Osteoblast (primary cell): ENCODE results near the gene ANXA3. TPM values are rescaled to one million over a fixed set of nuclear protein-coding genes. Genes with fewer than 3 reads are reported as not detected.

Source experiments
- DNase-seq: peaks from one replicate; pipeline ENCODE4 v3.0.0; 2011; ENCODE audit warnings: low spot score, mixed read lengths; ENCODE audit not compliant: insufficient read length; ENCODE audit errors: missing footprints
- H2AFZ ChIP-seq: 2 replicates; pipeline ENCODE4 v1.6.0; 2011; ENCODE audit warnings: mild to moderate bottlenecking, low read length
- H3K27ac ChIP-seq: 2 replicates; pipeline ENCODE4 v1.5.1; 2011; ENCODE audit warnings: mild to moderate bottlenecking, low read depth, low read length, moderate library complexity
- H3K27me3 ChIP-seq: 2 replicates; pipeline ENCODE4 v1.6.0; 2012; ENCODE audit warnings: mild to moderate bottlenecking, control low read depth, inconsistent platforms, low read length, moderate library complexity; ENCODE audit not compliant: insufficient read depth
- H3K36me3 ChIP-seq: 2 replicates; pipeline ENCODE4 v1.5.1; 2011; ENCODE audit warnings: mild to moderate bottlenecking, low read length, control low read depth, moderate library complexity; ENCODE audit not compliant: insufficient read depth
- H3K4me1 ChIP-seq: 2 replicates; pipeline ENCODE4 v1.5.1; 2011; ENCODE audit warnings: mild to moderate bottlenecking, low read length, control low read depth, moderate library complexity; ENCODE audit not compliant: insufficient read depth
- H3K4me2 ChIP-seq: 2 replicates; pipeline ENCODE4 v1.6.0; 2011; ENCODE audit warnings: mild to moderate bottlenecking, low read length; ENCODE audit not compliant: insufficient read depth
- H3K4me3 ChIP-seq: fragments of 200-600 bp; sonication (generic); 3 replicates; pipeline ENCODE4 v1.5.1; 2012; ENCODE audit warnings: mild to moderate bottlenecking, low read length, inconsistent platforms; ENCODE audit not compliant: insufficient read depth
- H3K79me2 ChIP-seq: 2 replicates; pipeline ENCODE4 v1.6.0; 2012; ENCODE audit warnings: mild to moderate bottlenecking, low read length, control low read depth, inconsistent platforms; ENCODE audit not compliant: insufficient read depth
- H3K9me3 ChIP-seq: 2 replicates; pipeline ENCODE4 v1.5.1; 2011; ENCODE audit warnings: low read depth, low read length, control low read depth
- H4K20me1 ChIP-seq: 2 replicates; pipeline ENCODE4 v1.6.0; 2012; ENCODE audit warnings: mild to moderate bottlenecking, low read length, control low read depth; ENCODE audit not compliant: insufficient read depth
- CTCF ChIP-seq: IDR thresholded peaks from 2 replicates; pipeline ENCODE4 v1.5.1; 2011; ENCODE audit warnings: mild to moderate bottlenecking, low read depth, low read length, moderate library complexity; ENCODE audit errors: extremely low read depth
- total RNA-seq: library from RNA; depleted of rRNA; stranded (reverse); fragments of >200 nt; gene quantifications from 2 replicates; pipeline ENCODE4 v1.2.3, GENCODE V29; 2012

ANXA3 gene
- total RNA-seq, 1 donor = 2.9 TPM

- no peaks in the 10 kb centered on the region for H3K79me2 ChIP-seq
- H4K20me1 ChIP-seq = no peaks in the 10 kb centered on the region
- DNase-seq = no peak
- H3K4me1 ChIP-seq = peaks cover 14% of the 10 kb centered on the region
- H2AFZ ChIP-seq = no peak overlapping the region
- H3K4me3 ChIP-seq = no peak overlapping the region
- no peaks in the 10 kb centered on the region for H3K9me3 ChIP-seq
- H3K4me2 ChIP-seq = no peak overlapping the region
- H3K36me3 ChIP-seq = no peaks in the 10 kb centered on the region
- H3K27me3 ChIP-seq = no peaks in the 10 kb centered on the region
- no peak for TF ChIP-seq CTCF
- no peak overlapping the region for H3K27ac ChIP-seq
Measured at GRCh38 chr4:78529569-78530209, 21.9 kb upstream of the ANXA3 start.

GRCh38 chr4:78532046-78532445 lies 19.5 kb upstream of the ANXA3 start:
- no peak overlapping the region for H3K4me2 ChIP-seq
- no peak overlapping the region for H3K27ac ChIP-seq
- H3K4me3 ChIP-seq = no peak overlapping the region
- no peak for DNase-seq
- no peaks in the 10 kb centered on the region for H4K20me1 ChIP-seq
- peaks cover 14% of the 10 kb centered on the region for H3K4me1 ChIP-seq
- no peaks in the 10 kb centered on the region for H3K27me3 ChIP-seq
- TF ChIP-seq CTCF = no peak
- H2AFZ ChIP-seq = no peak overlapping the region
- no peaks in the 10 kb centered on the region for H3K36me3 ChIP-seq
- H3K9me3 ChIP-seq = no peaks in the 10 kb centered on the region
- H3K79me2 ChIP-seq = no peaks in the 10 kb centered on the region

GRCh38 chr4:78533854-78534253 lies 17.7 kb upstream of the ANXA3 start:
- Histone ChIP-seq H2AFZ (no peak overlapping the region), H3K4me2 (no peak overlapping the region), H3K36me3 (no peaks in the 10 kb centered on the region), H3K79me2 (no peaks in the 10 kb centered on the region), H4K20me1 (no peaks in the 10 kb centered on the region), H3K27me3 (no peaks in the 10 kb centered on the region), H3K4me3 (no peak overlapping the region), H3K9me3 (no peaks in the 10 kb centered on the region), H3K4me1 (peaks cover 4% of the 10 kb centered on the region), H3K27ac (no peak overlapping the region)
- no peak for TF ChIP-seq CTCF
- no peak for DNase-seq

- Histone ChIP-seq H2AFZ (no peak overlapping the region), H3K9me3 (no peaks in the 10 kb centered on the region), H3K4me3 (no peak overlapping the region), H3K36me3 (no peaks in the 10 kb centered on the region), H3K79me2 (no peaks in the 10 kb centered on the region), H3K4me2 (no peak overlapping the region), H3K4me1 (peaks cover 4% of the 10 kb centered on the region), H3K27ac (no peak overlapping the region), H3K27me3 (no peaks in the 10 kb centered on the region), H4K20me1 (no peaks in the 10 kb centered on the region)
- DNase-seq = no peak
- no peak for TF ChIP-seq CTCF
Measured at GRCh38 chr4:78534286-78534955, 17.1 kb upstream of the ANXA3 start.
